HCEC 1CT (cell line): ENCODE data around the gene TCP10L.
"Not testable (repeated sequence)": the region's sequence is repeated elsewhere in the genome, so short reads cannot be mapped to it uniquely, and the experiment has no call there.

Experiments used
- DNase-seq: peaks from one replicate; pipeline ENCODE4 v3.0.0-alpha.2; 2017

Gene TCP10L

DNA sequence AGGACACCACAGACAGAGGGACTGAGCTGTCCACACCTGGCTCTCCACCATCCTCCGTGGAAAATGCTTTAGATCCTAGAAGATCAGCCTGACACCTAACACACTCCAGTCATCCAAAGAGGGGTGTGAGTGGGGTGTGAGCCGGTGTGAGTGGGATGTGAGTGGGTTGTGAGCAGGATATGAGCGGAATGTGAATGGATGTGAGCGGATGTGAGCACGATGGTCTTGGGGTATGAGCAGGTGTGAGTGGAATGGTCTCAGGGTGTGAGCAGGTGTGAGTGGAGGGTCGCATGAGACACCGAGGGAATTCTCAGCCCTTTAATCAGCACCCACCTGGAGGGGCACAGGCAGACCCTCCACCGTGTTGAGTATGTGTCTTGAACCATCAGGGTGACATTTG, 851 bp downstream of the TCP10L start:
- DNase-seq: no peak

GRCh38 chr21:32581732-32582131, 3.6 kb downstream of the TCP10L start:
- no peak for DNase-seq

- no peak for DNase-seq
Observed at GRCh38 chr21:32580949-32581348, 4.4 kb downstream of the TCP10L start.

DNA sequence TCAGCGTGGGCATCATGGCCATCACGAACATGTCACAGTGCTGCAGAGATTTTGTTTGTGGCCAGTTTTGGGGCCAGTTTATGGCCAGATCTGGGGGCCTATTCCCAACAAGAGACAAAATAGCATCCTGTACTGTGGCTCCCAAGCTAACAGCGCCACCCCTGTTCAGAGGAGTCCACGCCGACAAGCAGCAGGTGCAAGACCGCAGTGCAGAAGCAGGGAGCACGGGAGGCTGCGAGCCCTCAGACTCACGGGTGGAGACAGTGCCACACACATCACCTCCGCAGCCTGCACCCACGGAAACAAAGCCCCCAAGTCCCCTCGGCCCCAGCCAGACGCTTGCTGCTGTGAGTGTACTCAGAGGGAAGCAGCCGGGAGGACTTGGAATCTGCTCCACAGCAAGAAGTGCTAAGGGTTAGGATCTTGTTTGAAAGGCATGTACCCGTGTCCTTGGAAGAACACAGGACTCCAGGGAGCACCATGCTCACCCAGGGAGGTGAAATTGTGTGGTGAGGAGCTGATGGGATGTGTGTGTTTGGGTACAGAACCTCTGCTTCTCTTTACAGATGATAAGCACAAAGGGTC, 7.1 kb downstream of the TCP10L start:
- no peak for DNase-seq

- DNase-seq: no peak
Observed at GRCh38 chr21:32576011-32576410, 9.3 kb downstream of the TCP10L start.

DNA sequence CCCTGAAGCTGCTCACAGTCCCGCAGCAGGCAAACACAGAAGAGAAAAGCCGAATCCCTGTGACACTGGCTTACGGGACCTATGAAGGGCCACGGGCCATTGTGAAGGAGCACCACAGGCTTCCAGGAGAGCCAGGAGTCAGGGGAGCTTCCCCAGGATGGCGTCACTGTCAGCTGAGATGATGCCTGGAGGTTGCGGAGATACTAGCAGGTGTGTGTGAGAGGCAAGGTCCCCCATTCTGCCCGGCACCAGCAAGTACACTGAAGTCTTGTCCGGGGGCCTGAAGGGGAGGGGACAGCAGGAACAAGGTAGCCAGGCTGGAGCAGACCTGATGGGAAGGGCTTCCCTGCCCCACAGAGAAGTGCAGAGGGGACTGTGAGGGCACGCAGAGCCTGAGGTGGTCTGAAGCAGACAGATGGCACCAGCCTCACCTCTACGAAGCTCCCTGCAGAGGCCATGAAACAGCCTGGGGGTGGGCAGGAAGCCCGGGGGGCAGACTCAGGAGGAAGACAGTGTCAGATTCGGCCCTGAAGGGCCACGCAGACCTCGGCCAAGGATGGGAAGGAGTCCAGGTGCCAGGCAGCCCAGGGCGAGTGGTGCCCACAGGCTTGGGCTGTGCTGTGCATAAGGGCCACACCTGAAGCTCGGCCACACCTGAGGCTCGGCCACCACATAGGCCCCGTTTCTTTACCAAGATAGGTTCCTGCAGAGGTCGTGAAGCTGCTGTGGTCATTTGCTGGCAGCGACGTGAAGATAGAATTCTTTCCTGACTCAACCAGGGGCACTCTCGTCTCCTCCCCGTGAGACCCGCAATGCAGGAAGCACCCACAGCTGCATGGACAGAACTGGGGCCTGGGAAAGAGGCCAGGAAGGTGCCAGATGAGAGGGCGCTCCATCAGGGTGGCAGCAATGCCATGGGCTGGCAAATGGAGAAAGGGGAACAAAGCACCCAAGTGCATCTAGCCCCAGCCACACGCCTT, 10.1 kb downstream of the TCP10L start:
- no peak for DNase-seq

- no peak for DNase-seq
Observed at GRCh38 chr21:32572574-32573420, 12.5 kb downstream of the TCP10L start.

DNA sequence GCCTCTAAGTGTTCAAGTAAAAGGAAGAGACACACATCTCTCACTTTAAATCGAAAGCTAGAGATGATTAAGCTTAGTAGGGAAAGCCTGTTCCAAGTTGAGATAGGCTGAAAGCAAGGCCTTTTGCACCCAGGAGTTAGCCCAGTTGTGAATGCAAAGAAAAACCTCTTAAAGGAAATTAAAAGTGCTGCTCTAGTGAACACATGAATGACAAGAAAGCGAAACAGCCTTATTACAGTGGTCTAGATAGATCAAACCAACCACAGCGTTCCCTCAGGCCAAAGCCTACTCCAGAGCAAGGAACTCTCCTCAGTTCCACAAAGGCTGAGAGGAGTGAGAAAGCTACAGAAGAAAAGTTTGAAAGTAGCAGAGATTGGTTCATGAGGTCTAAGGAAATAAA, 14.9 kb downstream of the TCP10L start:
- DNase-seq: no peak

- peak; percentile 63 for DNase-seq
Observed at GRCh38 chr21:32569261-32570230, 15.8 kb downstream of the TCP10L start.

GRCh38 chr21:32567626-32568025, 17.7 kb downstream of the TCP10L start:
- DNase-seq: no peak

- no peak for DNase-seq
Observed at GRCh38 chr21:32566741-32567389, 18.5 kb downstream of the TCP10L start.

- DNase-seq: peak; percentile 26
Observed at GRCh38 chr21:32565856-32566465, 19.4 kb downstream of the TCP10L start.

DNA sequence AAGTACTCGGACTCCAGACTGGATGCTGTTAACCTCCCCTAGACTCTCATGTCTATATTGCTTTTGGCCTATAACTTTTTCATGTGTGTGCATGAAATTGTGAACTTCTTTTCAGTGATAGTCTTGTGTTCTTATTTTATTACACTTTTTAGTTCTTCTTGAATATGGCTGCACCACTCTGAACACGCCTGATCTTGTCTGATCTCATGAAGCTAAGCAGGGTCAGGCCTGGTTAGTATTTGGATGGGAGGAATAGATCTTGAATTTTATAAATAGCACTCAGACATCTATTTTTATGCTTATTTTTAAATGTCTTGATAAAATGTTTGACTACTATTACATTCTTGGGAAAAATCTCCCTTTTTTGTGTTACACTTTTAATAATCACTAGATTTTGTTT, 22.4 kb downstream of the TCP10L start:
- DNase-seq: no peak

DNA sequence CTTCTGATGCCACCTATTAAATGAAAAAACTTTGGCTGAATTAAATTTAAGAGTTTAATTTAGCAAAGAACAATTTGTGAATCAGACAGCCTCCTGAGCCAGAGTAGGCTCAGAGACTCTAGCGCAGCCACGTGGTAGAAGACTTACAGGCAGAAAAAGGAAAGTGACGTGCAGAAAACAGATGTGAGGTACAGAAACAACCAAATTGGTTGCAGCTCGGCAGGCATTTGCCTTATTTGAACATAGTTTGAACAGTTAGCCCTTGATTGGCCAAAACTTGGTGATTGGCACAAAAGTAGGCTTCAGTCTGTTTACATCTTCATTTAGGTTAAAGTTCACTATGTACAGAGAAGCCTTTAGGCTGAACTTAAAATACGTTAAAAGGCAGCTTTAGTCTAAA, 22.9 kb downstream of the TCP10L start:
- peak; percentile 59 for DNase-seq

GRCh38 chr21:32561476-32561875, 23.8 kb downstream of the TCP10L start:
- DNase-seq: not testable (repeated sequence)

DNA sequence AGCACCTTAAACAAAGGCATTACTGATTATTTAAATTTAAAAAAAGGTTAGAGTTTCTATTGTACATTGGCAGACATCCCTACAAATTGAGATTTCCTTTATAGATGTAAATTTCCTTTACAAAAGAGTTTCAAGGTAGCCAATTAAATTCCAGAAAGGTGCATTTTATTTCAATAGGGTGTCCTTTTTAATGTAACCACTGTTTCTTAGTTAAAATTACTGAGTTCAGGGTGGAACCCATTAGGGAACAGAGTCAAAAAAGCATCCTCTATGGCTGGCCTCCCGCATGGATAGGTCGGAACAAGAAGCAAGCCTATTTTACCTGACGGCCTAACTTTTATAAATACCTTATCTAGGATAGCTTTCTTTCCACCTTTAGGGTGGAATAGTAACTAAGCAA, 24.4 kb downstream of the TCP10L start:
- no peak for DNase-seq

DNA sequence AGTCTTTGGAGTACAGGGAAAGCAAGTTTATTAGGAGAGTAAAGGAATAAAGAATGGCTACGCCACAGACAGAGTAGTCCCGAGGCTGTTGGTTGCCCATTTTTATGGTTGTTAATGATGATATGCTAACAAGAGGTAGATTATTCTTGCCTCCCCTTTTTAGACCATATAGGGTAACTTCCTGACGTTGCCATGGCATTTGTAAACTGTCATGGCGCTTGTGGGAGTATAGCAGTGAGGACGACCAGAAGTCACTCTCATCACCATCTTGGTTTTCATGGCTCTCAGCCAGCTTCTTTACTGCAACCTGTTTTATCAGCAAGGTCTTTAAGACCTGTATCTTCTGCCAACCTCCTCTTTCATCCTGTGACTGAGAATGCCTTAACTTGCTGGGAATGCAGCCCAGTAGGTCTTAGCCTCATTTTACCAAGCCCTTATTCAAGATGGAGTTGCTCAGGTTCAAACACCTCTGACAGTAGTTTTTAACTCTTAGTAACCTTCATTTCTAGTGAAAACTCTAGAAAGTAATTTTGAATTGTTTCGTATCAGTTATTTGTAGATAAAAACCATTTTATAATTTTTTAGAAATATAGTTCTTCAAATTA, 26.2 kb downstream of the TCP10L start:
- DNase-seq: no peak

DNA sequence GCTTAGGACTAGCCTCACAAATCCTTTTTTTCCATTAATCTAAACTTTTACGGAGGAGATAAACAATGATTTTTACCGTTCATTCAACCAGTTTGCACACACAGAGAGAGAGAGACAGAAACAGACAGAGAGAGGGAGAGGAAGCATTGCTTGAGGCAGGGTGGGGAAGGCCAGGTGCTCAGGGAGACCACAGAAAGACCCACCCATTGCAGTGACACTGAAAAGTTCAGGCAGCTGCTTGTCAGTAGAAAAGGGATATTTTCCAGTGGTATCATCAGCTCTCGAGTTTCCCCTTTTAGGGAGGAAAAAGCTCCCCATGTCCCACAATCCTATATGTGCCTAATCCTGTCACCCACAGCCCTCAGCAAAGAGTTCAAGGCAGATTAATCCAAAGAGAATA, 27.2 kb downstream of the TCP10L start:
- no peak for DNase-seq

GRCh38 chr21:32554832-32555638, 30.3 kb downstream of the TCP10L start:
- no peak for DNase-seq

- DNase-seq: no peak
Observed at GRCh38 chr21:32549886-32550285, 35.4 kb downstream of the TCP10L start.
